HCT116 (cell line): ENCODE results near the gene IL36B. TPM values are rescaled to one million over a fixed set of nuclear protein-coding genes. Genes with fewer than 3 reads are reported as not detected.

Experiments used
- ATAC-seq: fragments of 200-7000 bp; cut with Tn5 transposase; 2 replicates; pipeline ENCODE4 v1.9.1; 2020; ENCODE audit warnings: mild to moderate bottlenecking, moderate library complexity
- BruUV-seq: library from RNA; stranded (reverse); fragments of 400-500 nt; replicated peaks from 2 replicates; lab custom pipeline; 2021; lab: Mats Ljungman, UMichigan
- CTCF ChIA-PET: fragments of 300-600 bp; sonication (Branson Sonifier 250); formaldehyde crosslinking; loops from one replicate; lab custom pipeline; 2021; ENCODE audit warnings: antibody characterized with exemption; lab: Charles Lee
- POLR2A ChIA-PET: fragments of 300-600, 350-600 bp; sonication (Branson Sonifier 250); formaldehyde crosslinking; loops from one replicate; lab custom pipeline; 2021; ENCODE audit warnings: antibody characterized with exemption; lab: Charles Lee
- RAD21 ChIA-PET, 2 experiments: fragments of 300-600 bp; sonication (Branson Sonifier 250); formaldehyde crosslinking; loops; one replicate each; lab custom pipeline; 2023; ENCODE audit warnings: low total read pairs in 2 of 2; ENCODE audit not compliant: uncharacterized antibody in 2 of 2, unreplicated experiment in 2 of 2, low non-redundant PET in 1 of 2; lab: Charles Lee
- DNase-seq: peaks from one replicate; pipeline ENCODE4 v3.0.0-alpha.2; 2010; ENCODE audit warnings: low read depth, low spot score
- H2AFZ ChIP-seq: fragments of 200-600 bp; shearing (Covaris generic), sonication (generic); 2 replicates; pipeline ENCODE4 v1.6.1; 2017; ENCODE audit warnings: low read depth, mixed run types, mixed read lengths, antibody characterized with exemption, low read length; ENCODE audit not compliant: poor library complexity, severe bottlenecking
- H3K27ac ChIP-seq: 2 replicates; pipeline ENCODE4 v1.5.1; 2012; ENCODE audit warnings: low read depth, low read length
- H3K27me3 ChIP-seq: fragments of 200-600 bp; sonication (generic); 2 replicates; pipeline ENCODE4 v1.6.1; 2016; ENCODE audit warnings: mixed run types, low read length, mixed read lengths; ENCODE audit not compliant: insufficient read depth
- H3K36me3 ChIP-seq, 2 experiments: fragments of 200-500 bp in 1 of 2; fragments of 200-600 bp in 1 of 2; sonication (Bioruptor generic) in 1 of 2; sonication (generic) in 1 of 2; 2 replicates each; pipeline versions ENCODE4 v1.5.1 to v1.6.1; 2014 to 2016; ENCODE audit warnings: low read length in 2 of 2, inconsistent platforms in 1 of 2, mixed read lengths in 1 of 2, mixed run types in 1 of 2; ENCODE audit not compliant: insufficient read depth in 2 of 2, control insufficient read depth in 1 of 2
- H3K4me1 ChIP-seq, 2 experiments: fragments of 200-600 bp in 1 of 2; sonication (generic) in 1 of 2; 2 replicates each; pipeline versions ENCODE4 v1.5.1 to v1.6.1; 2012 to 2017; ENCODE audit warnings: low read length in 2 of 2, inconsistent platforms in 1 of 2, mild to moderate bottlenecking in 1 of 2, mixed read lengths in 1 of 2, mixed run types in 1 of 2, moderate library complexity in 1 of 2; ENCODE audit not compliant: insufficient read depth in 2 of 2, control insufficient read depth in 1 of 2
- H3K4me2 ChIP-seq: fragments of 200-600 bp; sonication (generic); 2 replicates; pipeline ENCODE4 v1.6.1; 2017; ENCODE audit warnings: mixed run types, low read length, mixed read lengths
- H3K4me3 ChIP-seq, 2 experiments: fragments of 200-600 bp in 1 of 2; sonication (generic) in 1 of 2; replicated peaks in 1 of 2; 2 replicates each; pipeline ENCODE4 v1.5.1; 2011 to 2016; ENCODE audit warnings: low read length in 2 of 2, control low read depth in 1 of 2, low read depth in 1 of 2, mild to moderate bottlenecking in 1 of 2, mixed read lengths in 1 of 2, mixed run types in 1 of 2
- H3K79me2 ChIP-seq: fragments of 200-600 bp; sonication (generic); 2 replicates; pipeline ENCODE4 v1.6.1; 2017; ENCODE audit warnings: mild to moderate bottlenecking, mixed run types, low read length, moderate library complexity, mixed read lengths; ENCODE audit not compliant: insufficient read depth
- H3K9ac ChIP-seq: fragments of 200-600 bp; sonication (generic); 2 replicates; pipeline ENCODE4 v1.6.1; 2016; ENCODE audit warnings: low read length, mixed read lengths
- H3K9me2 ChIP-seq: fragments of 200-600 bp; sonication (generic), shearing (Covaris generic); 2 replicates; pipeline ENCODE4 v1.6.1; 2017; ENCODE audit warnings: mixed run types, mild to moderate bottlenecking, moderate library complexity; ENCODE audit not compliant: insufficient read depth
- H3K9me3 ChIP-seq, 2 experiments: fragments of 200-500 bp in 1 of 2; fragments of 200-600 bp in 1 of 2; sonication (Bioruptor generic) in 1 of 2; sonication (generic) in 1 of 2; 2 replicates each; pipeline ENCODE4 v1.6.1; 2014 to 2017; ENCODE audit warnings: low read length in 2 of 2, mixed read lengths in 2 of 2, inconsistent platforms in 1 of 2, low read depth in 1 of 2, mild to moderate bottlenecking in 1 of 2, mixed run types in 1 of 2, moderate library complexity in 1 of 2; ENCODE audit not compliant: control insufficient read depth in 1 of 2, insufficient read depth in 1 of 2
- H4K20me1 ChIP-seq: fragments of 200-600 bp; sonication (generic), shearing (Covaris generic); 2 replicates; pipeline ENCODE4 v1.6.1; 2017; ENCODE audit warnings: mixed run types, mild to moderate bottlenecking, moderate library complexity; ENCODE audit not compliant: insufficient read depth
- CEBPB ChIP-seq: IDR thresholded peaks from 2 replicates; pipeline ENCODE4 v1.6.1; 2012; ENCODE audit warnings: low read depth
- EGR1 ChIP-seq: IDR thresholded peaks from 2 replicates; pipeline ENCODE4 v1.6.1; 2012; ENCODE audit warnings: low read depth
- ELF1 ChIP-seq: IDR thresholded peaks from 2 replicates; pipeline ENCODE4 v1.6.1; 2012; ENCODE audit warnings: low read depth, borderline replicate concordance
- EZH2 ChIP-seq: fragments of 200-600 bp; sonication (generic); IDR thresholded peaks from 2 replicates; pipeline ENCODE4 v1.6.1; 2017; ENCODE audit warnings: antibody characterized with exemption, mixed run types
- FOSL1 ChIP-seq: IDR thresholded peaks from 2 replicates; pipeline ENCODE4 v1.6.1; 2012; ENCODE audit warnings: low read depth
- MAX ChIP-seq: IDR thresholded peaks from 2 replicates; pipeline ENCODE4 v1.6.1; 2012
- POLR2A ChIP-seq: IDR thresholded peaks from 2 replicates; pipeline ENCODE4 v1.7.0; 2011; ENCODE audit warnings: borderline replicate concordance; ENCODE audit not compliant: insufficient read depth, insufficient read length; ENCODE audit errors: extremely low read depth
- POLR2AphosphoS5 ChIP-seq: IDR thresholded peaks from 2 replicates; pipeline ENCODE4 v1.6.1; 2011; ENCODE audit warnings: mild to moderate bottlenecking, low read depth, low read length, moderate library complexity
- SIN3A ChIP-seq: IDR thresholded peaks from 2 replicates; pipeline ENCODE4 v1.6.1; 2012; ENCODE audit warnings: low read depth
- SP1 ChIP-seq: IDR thresholded peaks from 2 replicates; pipeline ENCODE4 v1.6.1; 2012; ENCODE audit warnings: low read depth
- SRF ChIP-seq: IDR thresholded peaks from 2 replicates; pipeline ENCODE4 v1.6.1; 2012; ENCODE audit warnings: low read depth
- TCF7L2 ChIP-seq: IDR thresholded peaks from 2 replicates; pipeline ENCODE4 v1.7.0; 2011; ENCODE audit warnings: borderline replicate concordance, inconsistent platforms; ENCODE audit not compliant: insufficient read depth, insufficient read length; ENCODE audit errors: extremely low read depth
- YY1 ChIP-seq: IDR thresholded peaks from 2 replicates; pipeline ENCODE4 v1.6.1; 2011; ENCODE audit warnings: low read length, low read depth, moderate library complexity, mild to moderate bottlenecking; ENCODE audit not compliant: insufficient replicate concordance; ENCODE audit errors: extremely low read depth
- ZBTB33 ChIP-seq: IDR thresholded peaks from 2 replicates; pipeline ENCODE4 v1.6.1; 2011; ENCODE audit warnings: mild to moderate bottlenecking, low read length, moderate library complexity; ENCODE audit not compliant: insufficient replicate concordance; ENCODE audit errors: extremely low read depth
- ZFX ChIP-seq: fragments of 450-650 bp; IDR thresholded peaks from 2 replicates; pipeline ENCODE4 v1.6.1; 2017
- ZNF274 ChIP-seq: fragments of 200-500 bp; sonication (Bioruptor generic); IDR thresholded peaks from 2 replicates; pipeline ENCODE4 v1.6.1; 2014; ENCODE audit warnings: mild to moderate bottlenecking, low read depth, low read length, inconsistent platforms
- intact Hi-C: fragments of 100-400 bp; cut with micrococcal nuclease; formaldehyde crosslinking; loops from 2 replicates; pipeline ENCODE4 v1.10.0; 2022
- total RNA-seq: library from RNA; stranded (reverse); gene quantifications from one replicate; pipeline ENCODE4 v1.2.1, GENCODE V29; 2021; ENCODE audit not compliant: unreplicated experiment
- TF ChIP-seq, protein P1 (sequence below): IDR thresholded peaks from 2 replicates; pipeline ENCODE4 v1.6.1; 2012; ENCODE audit warnings: low read depth

Gene IL36B
- total RNA-seq, 1 experiment from 2014 or later = not detected

DNA sequence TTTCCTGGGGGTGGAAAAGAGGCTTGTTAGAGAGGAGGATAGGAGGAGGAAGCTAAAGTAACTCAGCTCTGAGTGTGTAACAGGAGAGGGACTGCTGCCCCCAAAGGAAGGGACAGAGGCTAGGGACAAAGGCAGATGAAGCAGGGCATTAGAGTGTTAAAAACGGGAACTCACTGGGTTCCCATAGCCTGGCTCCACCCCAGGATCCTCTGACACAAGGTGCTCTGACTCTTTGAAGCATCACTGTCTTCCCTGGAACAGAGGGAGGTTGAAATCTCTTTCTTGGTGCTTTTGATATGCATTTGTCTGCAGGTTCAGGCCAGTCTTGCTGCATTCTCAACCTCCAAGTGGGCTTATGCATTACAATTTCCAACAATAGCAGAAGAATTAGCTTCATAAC, 24.6 kb downstream of the IL36B start:
- DNase-seq (no peak), ATAC-seq (no peak)
- Histone ChIP-seq H4K20me1 (no peaks in the 10 kb centered on the region), H3K79me2 (no peaks in the 10 kb centered on the region), H3K4me3 (no peak overlapping the region), H3K27ac (no peak overlapping the region), H3K9me3 (no peaks in the 10 kb centered on the region), H3K9ac (no peak overlapping the region), H2AFZ (no peak overlapping the region), H3K36me3 (no peaks in the 10 kb centered on the region), H3K4me1 (no peaks in the 10 kb centered on the region), H3K9me2 (no peaks in the 10 kb centered on the region), H3K4me2 (no peak overlapping the region), H3K27me3 (peaks cover 87% of the 10 kb centered on the region)
- CTCF ChIA-PET = no interaction called here
- intact Hi-C loops = no loop called here
- no TSS peak for BruUV-seq
- RAD21 ChIA-PET = no interaction called here
- no peak for TF ChIP-seq EZH2
- no peak for TF ChIP-seq TCF7L2
- TF ChIP-seq SRF = no peak
- TF ChIP-seq YY1 = no peak
- no peak for TF ChIP-seq ZFX
- TF ChIP-seq CEBPB = no peak
- no peak for TF ChIP-seq EGR1
- no peak for TF ChIP-seq ELF1
- TF ChIP-seq ZNF274 = no peak
- TF ChIP-seq FOSL1 = no peak
- TF ChIP-seq SP1 = no peak
- no peak for TF ChIP-seq MAX
- TF ChIP-seq POLR2AphosphoS5 = no peak
- TF ChIP-seq POLR2A = no peak
- no peak for TF ChIP-seq ZBTB33
- TF ChIP-seq, protein P1, sequence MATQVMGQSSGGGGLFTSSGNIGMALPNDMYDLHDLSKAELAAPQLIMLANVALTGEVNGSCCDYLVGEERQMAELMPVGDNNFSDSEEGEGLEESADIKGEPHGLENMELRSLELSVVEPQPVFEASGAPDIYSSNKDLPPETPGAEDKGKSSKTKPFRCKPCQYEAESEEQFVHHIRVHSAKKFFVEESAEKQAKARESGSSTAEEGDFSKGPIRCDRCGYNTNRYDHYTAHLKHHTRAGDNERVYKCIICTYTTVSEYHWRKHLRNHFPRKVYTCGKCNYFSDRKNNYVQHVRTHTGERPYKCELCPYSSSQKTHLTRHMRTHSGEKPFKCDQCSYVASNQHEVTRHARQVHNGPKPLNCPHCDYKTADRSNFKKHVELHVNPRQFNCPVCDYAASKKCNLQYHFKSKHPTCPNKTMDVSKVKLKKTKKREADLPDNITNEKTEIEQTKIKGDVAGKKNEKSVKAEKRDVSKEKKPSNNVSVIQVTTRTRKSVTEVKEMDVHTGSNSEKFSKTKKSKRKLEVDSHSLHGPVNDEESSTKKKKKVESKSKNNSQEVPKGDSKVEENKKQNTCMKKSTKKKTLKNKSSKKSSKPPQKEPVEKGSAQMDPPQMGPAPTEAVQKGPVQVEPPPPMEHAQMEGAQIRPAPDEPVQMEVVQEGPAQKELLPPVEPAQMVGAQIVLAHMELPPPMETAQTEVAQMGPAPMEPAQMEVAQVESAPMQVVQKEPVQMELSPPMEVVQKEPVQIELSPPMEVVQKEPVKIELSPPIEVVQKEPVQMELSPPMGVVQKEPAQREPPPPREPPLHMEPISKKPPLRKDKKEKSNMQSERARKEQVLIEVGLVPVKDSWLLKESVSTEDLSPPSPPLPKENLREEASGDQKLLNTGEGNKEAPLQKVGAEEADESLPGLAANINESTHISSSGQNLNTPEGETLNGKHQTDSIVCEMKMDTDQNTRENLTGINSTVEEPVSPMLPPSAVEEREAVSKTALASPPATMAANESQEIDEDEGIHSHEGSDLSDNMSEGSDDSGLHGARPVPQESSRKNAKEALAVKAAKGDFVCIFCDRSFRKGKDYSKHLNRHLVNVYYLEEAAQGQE = no peak
- no peak for TF ChIP-seq SIN3A
- POLR2A ChIA-PET = no interaction called here
